ENCODE results near the gene FBXL13. TPM values are rescaled to one million over a fixed set of nuclear protein-coding genes. Genes with fewer than 3 reads are reported as not detected.
"Not testable (repeated sequence)": the region's sequence is repeated elsewhere in the genome, so short reads cannot be mapped to it uniquely, and the experiment has no call there.

FBXL13 gene
- polyA plus RNA-seq, 1 of the 3 experiments (the other 2 are of a cell fraction), result 1.1 TPM

GRCh38 chr7:102902052-102902451 lies 172.5 kb downstream of the FBXL13 start:
- H3K4me3 ChIP-seq (ENCODE audit: low read depth in 2 of 2, low read length in 1 of 2); CTCF ChIA-PET; H3K36me3 ChIP-seq (replicated peaks in 1 of 2; ENCODE audit: control insufficient read depth in 1 of 2, insufficient read depth in 2 of 2, low read length in 1 of 2); H3K27me3 ChIP-seq (ENCODE audit: insufficient read depth); POLR2A ChIA-PET; DNase-seq; H3K27ac ChIP-seq (ENCODE audit: low read depth in 2 of 2, low read length in 1 of 2); H3K9ac ChIP-seq; H3K4me2 ChIP-seq; H3K79me2 ChIP-seq (ENCODE audit: insufficient read depth); H2AFZ ChIP-seq (ENCODE audit: low read depth); H4K20me1 ChIP-seq (ENCODE audit: insufficient read depth); H3F3A ChIP-seq (replicated peaks; ENCODE audit: insufficient read depth); H3K9me2 ChIP-seq; H3K4me1 ChIP-seq (ENCODE audit: control insufficient read depth in 1 of 2, insufficient read depth in 2 of 2, low read depth in 1 of 2, low read length in 1 of 2): not testable (repeated sequence)
- WGBS (ENCODE audit: low lambda C conversion rate), result 73% methylated on average over 2 of the region's 2 CpGs
- peaks cover 13% of the 10 kb centered on the region; the same call in 1 of the 2 replicates for H3K9me3 ChIP-seq

- POLR2A ChIA-PET, result no interaction called here
- Histone ChIP-seq H3K9me3 (peaks cover 2% of the 10 kb centered on the region; the same call in 1 of the 2 replicates), H3K4me3 (ENCODE audit: low read depth in 2 of 2, low read length in 1 of 2) (no peak overlapping the region), H3F3A (replicated peaks; ENCODE audit: insufficient read depth) (peaks cover 8% of the 10 kb centered on the region), H4K20me1 (ENCODE audit: insufficient read depth) (no peaks in the 10 kb centered on the region), H3K27ac (ENCODE audit: low read depth in 2 of 2, low read length in 1 of 2) (peak overlapping the region in 1 of 2 experiments; percentile 69; a peak in 1 of 4 replicates), H3K4me1 (ENCODE audit: control insufficient read depth in 1 of 2, insufficient read depth in 2 of 2, low read depth in 1 of 2, low read length in 1 of 2) (peaks cover 0 to 7% of the 10 kb centered on the region in 2 experiments; a peak in 1 of 4 replicates), H3K27me3 (ENCODE audit: insufficient read depth) (no peaks in the 10 kb centered on the region), H2AFZ (ENCODE audit: low read depth) (no peak overlapping the region), H3K36me3 (replicated peaks in 1 of 2; ENCODE audit: control insufficient read depth in 1 of 2, insufficient read depth in 2 of 2, low read length in 1 of 2) (no peaks in the 10 kb centered on the region), H3K4me2 (no peak overlapping the region), H3K79me2 (ENCODE audit: insufficient read depth) (no peaks in the 10 kb centered on the region), H3K9ac (no peak overlapping the region), H3K9me2 (no peaks in the 10 kb centered on the region)
- no peak for DNase-seq
- CTCF ChIA-PET, result no interaction called here
- 92% methylated on average over 5 of the region's 5 CpGs for WGBS (ENCODE audit: low lambda C conversion rate)
- TF ChIP-seq CTCF (IDR thresholded peaks at IDR 0.05) (no peak), EZH2phosphoT487 (IDR thresholded peaks at IDR 0.05; ENCODE audit: borderline replicate concordance, low read depth) (no peak), TCF12 (IDR thresholded peaks at IDR 0.05) (no peak), RCOR1 (IDR thresholded peaks at IDR 0.05; ENCODE audit: low read length) (no peak), RXRA (IDR thresholded peaks at IDR 0.05; ENCODE audit: borderline replicate concordance, low read depth) (no peak), FOXM1 (IDR thresholded peaks at IDR 0.05; ENCODE audit: low read depth) (no peak), SMC3 (IDR thresholded peaks at IDR 0.05; ENCODE audit: low read depth, low read length) (no peak), FOXJ3 (CRISPR knock-in tag; IDR thresholded peaks at IDR 0.05) (no peak), REST (IDR thresholded peaks at IDR 0.05; ENCODE audit: low read depth, low read length) (no peak), TAF1 (IDR thresholded peaks at IDR 0.05; ENCODE audit: borderline replicate concordance, low read depth, low read length) (no peak), SIN3A (IDR thresholded peaks at IDR 0.05; ENCODE audit: borderline replicate concordance, low read depth, low read length) (no peak), JUND (IDR thresholded peaks at IDR 0.05) (no peak), EP300 (IDR thresholded peaks at IDR 0.05; ENCODE audit: borderline replicate concordance in 1 of 2, low read depth in 1 of 2, low read length in 1 of 2) (no peak), MAX (IDR thresholded peaks at IDR 0.05; ENCODE audit: low read depth) (no peak)
Observed at GRCh38 chr7:102898532-102898859, 176.1 kb downstream of the FBXL13 start.
